Lung (tissue), 12 donors: ENCODE data around the gene FBN1. TPM values are rescaled to one million over a fixed set of nuclear protein-coding genes. Genes with fewer than 3 reads are reported as not detected.
A peak's percentile ranks its signal among the peaks of the same experiment; 100 is the strongest.

Experiments used
- ATAC-seq: fragments of 200-7000 bp; cut with Tn5 transposase; one replicate; pipeline ENCODE4 v1.9.1; 2020; ENCODE audit warnings: moderate number of reproducible peaks; ENCODE audit not compliant: insufficient read depth, low FRiP score
- DNase-seq, 3 donors: peaks; one replicate each; pipeline ENCODE4 v3.0.0-alpha.2; 2013 to 2017
- H3K27ac ChIP-seq, 2 donors: one replicate each; pipeline ENCODE4 v1.5.1; 2013; ENCODE audit warnings: mild to moderate bottlenecking in 2 of 2, moderate library complexity in 2 of 2, control low read depth in 1 of 2, inconsistent platforms in 1 of 2, low read depth in 1 of 2, low read length in 1 of 2
- H3K27me3 ChIP-seq, 3 donors: one replicate each; pipeline ENCODE4 v1.5.1; 2013; ENCODE audit warnings: low read length in 2 of 3; ENCODE audit not compliant: control insufficient read depth in 3 of 3, insufficient read depth in 3 of 3
- H3K36me3 ChIP-seq, 4 donors: one replicate each; pipeline ENCODE4 v1.5.1; 2013; ENCODE audit warnings: low read length in 4 of 4, mild to moderate bottlenecking in 1 of 4, moderate library complexity in 1 of 4; ENCODE audit not compliant: control insufficient read depth in 4 of 4, insufficient read depth in 4 of 4
- H3K4me1 ChIP-seq, 5 donors: one replicate each; pipeline ENCODE4 v1.5.1; 2013; ENCODE audit warnings: low read length in 5 of 5, mild to moderate bottlenecking in 2 of 5, moderate library complexity in 1 of 5; ENCODE audit not compliant: control insufficient read depth in 5 of 5, insufficient read depth in 5 of 5
- H3K4me3 ChIP-seq: one replicate; pipeline ENCODE4 v1.5.1; 2013; ENCODE audit warnings: mild to moderate bottlenecking, control low read depth, moderate library complexity
- H3K9ac ChIP-seq, 2 donors: one replicate each; pipeline ENCODE4 v1.5.1; 2013; ENCODE audit warnings: low read length in 2 of 2, control low read depth in 1 of 2; ENCODE audit not compliant: insufficient read depth in 1 of 2
- H3K9me3 ChIP-seq, 4 donors: one replicate each; pipeline ENCODE4 v1.5.1; 2013; ENCODE audit warnings: low read length in 3 of 4, mild to moderate bottlenecking in 1 of 4, moderate library complexity in 1 of 4; ENCODE audit not compliant: control insufficient read depth in 4 of 4, insufficient read depth in 3 of 4
- CTCF ChIP-seq: IDR thresholded peaks from 2 replicates; pipeline ENCODE4 v1.5.1; 2012; ENCODE audit warnings: mild to moderate bottlenecking; ENCODE audit errors: control extremely low read depth, extremely low read depth
- WGBS, 2 donors: extraction: QIAGEN DNeasy Blood & Tissue Kit; methylation state at CpG; one replicate each; pipeline ENCODE4 v1.1.7; 2013; 5-methylcytosine and 5-hydroxymethylcytosine counted together
- polyA plus RNA-seq, 2 donors: library from polyadenylated mRNA; stranded (reverse); fragments of 200-250 nt; gene quantifications; one replicate each; pipeline ENCODE4 v1.2.1, GENCODE V29; 2013
- total RNA-seq, 2 donors: library from RNA; depleted of rRNA in 1 of 2; stranded (reverse); fragments of >200 nt in 1 of 2; gene quantifications; one replicate each; pipeline ENCODE4 v1.2.1, GENCODE V29; 2014 to 2021
- donor health status: control.
- donor health status: control.
- donor health status: Bipolar disorder and iron deficiency.
- donor health status: healthy.
- donor health status: DM: yes; HTN: yes; CAD: no.

The FBN1 gene
- total and polyA plus RNA-seq, 4 donors: 6.0 to 170 (median 60.8) TPM

GRCh38 chr15:48563934-48564333 lies 81.6 kb downstream of the FBN1 start:
- WGBS, 2 donors: 90 to 98% methylated on average over 3 of the region's 3 CpGs
- Histone ChIP-seq H3K9me3 (no peaks in the 10 kb centered on the region), H3K4me3 (no peak overlapping the region), H3K9ac (no peak overlapping the region), H3K27me3 (no peaks in the 10 kb centered on the region), H3K36me3 (no peaks in the 10 kb centered on the region), H3K27ac (no peak overlapping the region), H3K4me1 (peaks cover 0 to 22% (median 6%) of the 10 kb centered on the region in 5 donors)
- DNase-seq (no peak), ATAC-seq (no peak)
- no peak for TF ChIP-seq CTCF

- Histone ChIP-seq H3K27me3 (no peaks in the 10 kb centered on the region), H3K27ac (no peak overlapping the region), H3K36me3 (no peaks in the 10 kb centered on the region), H3K9ac (no peak overlapping the region), H3K4me3 (no peak overlapping the region), H3K4me1 (peaks cover 3 to 11% (median 8%) of the 10 kb centered on the region in 5 donors), H3K9me3 (no peaks in the 10 kb centered on the region)
- TF ChIP-seq CTCF: no peak
- DNase-seq (no peak), ATAC-seq (no peak)
- 82 to 84% methylated on average over 7 of the region's 7 CpGs for WGBS, 2 donors
Observed at GRCh38 chr15:48560321-48561051, 85.0 kb downstream of the FBN1 start.

- Histone ChIP-seq H3K27ac (no peak overlapping the region), H3K4me3 (no peak overlapping the region), H3K9me3 (peaks cover 0 to 1% (median 0%) of the 10 kb centered on the region in 4 donors), H3K9ac (no peak overlapping the region), H3K4me1 (peaks cover 3 to 13% (median 5%) of the 10 kb centered on the region in 5 donors), H3K36me3 (no peaks in the 10 kb centered on the region), H3K27me3 (no peaks in the 10 kb centered on the region)
- peak; percentile 32 to 59 (median 35) for DNase-seq
- peak; percentile 24 for ATAC-seq
- WGBS, 2 donors: 40 to 67% methylated on average over 5 of the region's 5 CpGs
- TF ChIP-seq CTCF: no peak
Observed at GRCh38 chr15:48559285-48559684, 86.2 kb downstream of the FBN1 start.
